ENCODE results near the gene CINP. TPM values are rescaled to one million over a fixed set of nuclear protein-coding genes. Genes with fewer than 3 reads are reported as not detected.

CINP gene
- total and polyA plus RNA-seq, 2 of the 13 experiments (the other 11 are each of a cell fraction or from before 2014, with no cell fraction given), result 32.8 to 42.8 TPM

GRCh38 chr14:102362545-102363181, at the start of gene CINP, which contains the start of gene TECPR2 (continued):
- TF ChIP-seq CENPX (CRISPR knock-in tag; IDR thresholded peaks at IDR 0.05), result no peak
- TF ChIP-seq, protein P1, sequence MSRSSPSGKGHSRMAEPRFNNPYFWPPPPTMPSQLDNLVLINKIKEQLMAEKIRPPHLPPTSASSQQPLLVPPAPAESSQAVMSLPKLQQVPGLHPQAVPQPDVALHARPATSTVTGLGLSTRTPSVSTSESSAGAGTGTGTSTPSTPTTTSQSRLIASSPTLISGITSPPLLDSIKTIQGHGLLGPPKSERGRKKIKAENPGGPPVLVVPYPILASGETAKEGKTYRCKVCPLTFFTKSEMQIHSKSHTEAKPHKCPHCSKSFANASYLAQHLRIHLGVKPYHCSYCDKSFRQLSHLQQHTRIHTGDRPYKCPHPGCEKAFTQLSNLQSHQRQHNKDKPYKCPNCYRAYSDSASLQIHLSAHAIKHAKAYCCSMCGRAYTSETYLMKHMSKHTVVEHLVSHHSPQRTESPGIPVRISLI (CRISPR knock-in tag; IDR thresholded peaks at IDR 0.05; ENCODE audit: borderline replicate concordance), result peak; percentile 21; the same call in 1 of the 2 replicates
- TF ChIP-seq HOMEZ (CRISPR knock-in tag; IDR thresholded peaks at IDR 0.05; ENCODE audit: low read depth), result no peak
- peak; percentile 73; the same call in 1 of the 2 replicates for TF ChIP-seq CBX5 (CRISPR knock-in tag; IDR thresholded peaks at IDR 0.05; ENCODE audit: borderline replicate concordance)
- TF ChIP-seq HNRNPLL (IDR thresholded peaks at IDR 0.05; ENCODE audit: low read depth, low read length, poor library complexity, severe bottlenecking), result no peak
- peak; percentile 44; the same call in 1 of the 2 replicates for TF ChIP-seq MED13 (CRISPR knock-in tag; IDR thresholded peaks at IDR 0.05)
- no peak for TF ChIP-seq ATAD3A (CRISPR knock-in tag; IDR thresholded peaks at IDR 0.05)
- TF ChIP-seq THAP9 (CRISPR knock-in tag; IDR thresholded peaks at IDR 0.05; ENCODE audit: borderline replicate concordance), result peak; percentile 62; the same call in 1 of the 2 replicates
- TF ChIP-seq STAT5B (CRISPR knock-in tag; IDR thresholded peaks at IDR 0.05), result no peak
- TF ChIP-seq, protein P2, sequence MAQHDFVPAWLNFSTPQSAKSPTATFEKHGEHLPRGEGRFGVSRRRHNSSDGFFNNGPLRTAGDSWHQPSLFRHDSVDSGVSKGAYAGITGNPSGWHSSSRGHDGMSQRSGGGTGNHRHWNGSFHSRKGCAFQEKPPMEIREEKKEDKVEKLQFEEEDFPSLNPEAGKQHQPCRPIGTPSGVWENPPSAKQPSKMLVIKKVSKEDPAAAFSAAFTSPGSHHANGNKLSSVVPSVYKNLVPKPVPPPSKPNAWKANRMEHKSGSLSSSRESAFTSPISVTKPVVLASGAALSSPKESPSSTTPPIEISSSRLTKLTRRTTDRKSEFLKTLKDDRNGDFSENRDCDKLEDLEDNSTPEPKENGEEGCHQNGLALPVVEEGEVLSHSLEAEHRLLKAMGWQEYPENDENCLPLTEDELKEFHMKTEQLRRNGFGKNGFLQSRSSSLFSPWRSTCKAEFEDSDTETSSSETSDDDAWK (CRISPR knock-in tag; IDR thresholded peaks at IDR 0.05), result no peak
- no peak for TF ChIP-seq SCMH1 (CRISPR knock-in tag; IDR thresholded peaks at IDR 0.05; ENCODE audit: borderline replicate concordance)
- TF ChIP-seq MATR3 (CRISPR knock-in tag; IDR thresholded peaks at IDR 0.05), result no peak
- TF ChIP-seq GPN1 (CRISPR knock-in tag; IDR thresholded peaks at IDR 0.05; ENCODE audit: borderline replicate concordance), result no peak
- TF ChIP-seq WIZ (CRISPR knock-in tag; IDR thresholded peaks at IDR 0.05), result no peak
- TF ChIP-seq, protein P3, sequence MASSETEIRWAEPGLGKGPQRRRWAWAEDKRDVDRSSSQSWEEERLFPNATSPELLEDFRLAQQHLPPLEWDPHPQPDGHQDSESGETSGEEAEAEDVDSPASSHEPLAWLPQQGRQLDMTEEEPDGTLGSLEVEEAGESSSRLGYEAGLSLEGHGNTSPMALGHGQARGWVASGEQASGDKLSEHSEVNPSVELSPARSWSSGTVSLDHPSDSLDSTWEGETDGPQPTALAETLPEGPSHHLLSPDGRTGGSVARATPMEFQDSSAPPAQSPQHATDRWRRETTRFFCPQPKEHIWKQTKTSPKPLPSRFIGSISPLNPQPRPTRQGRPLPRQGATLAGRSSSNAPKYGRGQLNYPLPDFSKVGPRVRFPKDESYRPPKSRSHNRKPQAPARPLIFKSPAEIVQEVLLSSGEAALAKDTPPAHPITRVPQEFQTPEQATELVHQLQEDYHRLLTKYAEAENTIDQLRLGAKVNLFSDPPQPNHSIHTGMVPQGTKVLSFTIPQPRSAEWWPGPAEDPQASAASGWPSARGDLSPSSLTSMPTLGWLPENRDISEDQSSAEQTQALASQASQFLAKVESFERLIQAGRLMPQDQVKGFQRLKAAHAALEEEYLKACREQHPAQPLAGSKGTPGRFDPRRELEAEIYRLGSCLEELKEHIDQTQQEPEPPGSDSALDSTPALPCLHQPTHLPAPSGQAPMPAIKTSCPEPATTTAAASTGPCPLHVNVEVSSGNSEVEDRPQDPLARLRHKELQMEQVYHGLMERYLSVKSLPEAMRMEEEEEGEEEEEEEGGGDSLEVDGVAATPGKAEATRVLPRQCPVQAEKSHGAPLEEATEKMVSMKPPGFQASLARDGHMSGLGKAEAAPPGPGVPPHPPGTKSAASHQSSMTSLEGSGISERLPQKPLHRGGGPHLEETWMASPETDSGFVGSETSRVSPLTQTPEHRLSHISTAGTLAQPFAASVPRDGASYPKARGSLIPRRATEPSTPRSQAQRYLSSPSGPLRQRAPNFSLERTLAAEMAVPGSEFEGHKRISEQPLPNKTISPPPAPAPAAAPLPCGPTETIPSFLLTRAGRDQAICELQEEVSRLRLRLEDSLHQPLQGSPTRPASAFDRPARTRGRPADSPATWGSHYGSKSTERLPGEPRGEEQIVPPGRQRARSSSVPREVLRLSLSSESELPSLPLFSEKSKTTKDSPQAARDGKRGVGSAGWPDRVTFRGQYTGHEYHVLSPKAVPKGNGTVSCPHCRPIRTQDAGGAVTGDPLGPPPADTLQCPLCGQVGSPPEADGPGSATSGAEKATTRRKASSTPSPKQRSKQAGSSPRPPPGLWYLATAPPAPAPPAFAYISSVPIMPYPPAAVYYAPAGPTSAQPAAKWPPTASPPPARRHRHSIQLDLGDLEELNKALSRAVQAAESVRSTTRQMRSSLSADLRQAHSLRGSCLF (CRISPR knock-in tag; IDR thresholded peaks at IDR 0.05; ENCODE audit: borderline replicate concordance), result no peak; the same call in 1 of the 2 replicates
- no peak for TF ChIP-seq MEIS2 (CRISPR knock-in tag; IDR thresholded peaks at IDR 0.05)
- no peak for TF ChIP-seq ZNF775 (CRISPR knock-in tag; IDR thresholded peaks at IDR 0.05; ENCODE audit: borderline replicate concordance)
